Activated T-cell treated with anti-CD3 and anti-CD28 coated beads for 1 hour (primary cell): ENCODE results near the gene RPRD1B.

Experiments used
- DNase-seq: peaks from one replicate; pipeline ENCODE4 v3.0.0-alpha.2; 2020; ENCODE audit warnings: low read depth

RPRD1B gene

GRCh38 chr20:38040276-38040675 lies 6.7 kb downstream of the RPRD1B start:
- no peak for DNase-seq

DNA sequence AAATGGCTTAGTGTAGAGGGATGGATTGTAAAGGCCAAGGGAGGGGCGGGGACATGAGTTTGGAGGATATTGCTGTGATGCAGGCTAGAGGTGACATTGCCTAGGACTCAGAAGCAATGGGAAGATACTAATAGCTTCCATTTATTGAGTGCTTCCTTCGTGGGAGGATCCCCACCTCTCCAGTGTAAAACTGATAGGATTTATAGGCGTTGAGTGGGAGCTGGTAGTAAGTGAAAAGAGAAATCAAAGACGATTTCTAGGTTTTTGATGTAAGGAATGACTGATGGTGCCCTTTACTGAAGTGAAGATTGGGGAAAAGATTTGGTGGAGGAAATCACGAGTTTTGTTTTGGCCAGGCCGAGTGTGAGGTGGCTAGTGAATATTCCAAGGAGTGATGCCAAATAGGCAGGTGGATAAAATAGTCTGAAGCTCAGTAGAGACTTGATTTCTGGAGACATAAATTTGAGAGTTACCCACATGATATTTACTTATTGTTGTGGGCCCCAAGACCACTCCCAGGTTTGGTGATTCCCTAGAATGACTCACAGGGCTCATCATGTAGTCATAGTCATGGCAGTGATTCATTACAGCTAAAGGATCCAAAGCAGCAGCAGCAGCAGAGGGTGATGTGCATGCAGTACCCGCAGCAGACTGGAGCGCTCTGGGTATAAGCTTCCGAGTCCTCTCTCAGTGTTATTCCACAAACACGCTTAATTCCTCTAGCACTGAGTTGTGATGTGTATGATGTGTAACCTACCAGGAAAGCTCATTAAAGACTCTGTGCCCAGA lies 10.2 kb downstream of the RPRD1B start:
- DNase-seq, result no peak

GRCh38 chr20:38044685-38045084 lies 11.1 kb downstream of the RPRD1B start:
- no peak for DNase-seq

DNA sequence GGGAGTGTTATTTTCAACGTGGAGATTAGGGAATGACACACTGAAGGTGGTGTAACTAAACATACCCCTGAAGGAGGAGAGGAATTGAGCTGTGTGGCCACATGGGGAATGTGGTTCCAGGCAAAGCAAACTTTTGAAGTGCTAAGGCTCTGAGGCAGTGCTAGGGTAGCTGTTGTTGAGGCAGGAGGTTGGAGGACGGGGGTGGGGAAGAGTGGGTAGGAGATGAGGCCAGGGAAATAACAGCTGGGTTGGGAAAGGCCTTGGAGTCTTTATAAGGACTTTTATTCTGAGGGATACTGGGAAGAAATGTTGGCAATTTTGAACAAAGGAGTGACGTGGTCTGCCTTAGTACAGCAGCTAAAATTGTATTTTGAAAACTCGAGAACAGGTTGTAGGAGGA lies 13.0 kb downstream of the RPRD1B start:
- DNase-seq, result no peak

DNA sequence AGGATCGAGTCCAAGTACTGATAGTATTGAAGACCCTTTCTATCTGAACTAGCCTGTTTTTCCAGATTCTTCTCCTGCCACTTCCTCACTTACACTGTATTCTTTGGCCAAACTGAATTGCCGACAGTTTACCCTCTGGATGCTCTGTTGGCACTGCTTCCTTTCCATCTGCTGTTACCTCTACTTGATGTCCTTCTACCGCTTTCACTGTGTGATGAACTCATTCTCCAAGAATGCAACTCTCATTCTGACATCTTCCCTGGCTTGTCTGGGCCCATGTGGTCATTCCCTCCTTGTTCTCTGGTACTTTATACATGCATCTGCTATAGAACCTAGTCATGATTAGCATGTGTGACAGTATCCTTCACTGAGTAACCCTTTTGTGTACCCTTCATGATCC lies 16.3 kb downstream of the RPRD1B start:
- DNase-seq, result no peak

- no peak for DNase-seq
Measured at GRCh38 chr20:38050686-38051085, 17.1 kb downstream of the RPRD1B start.

DNA sequence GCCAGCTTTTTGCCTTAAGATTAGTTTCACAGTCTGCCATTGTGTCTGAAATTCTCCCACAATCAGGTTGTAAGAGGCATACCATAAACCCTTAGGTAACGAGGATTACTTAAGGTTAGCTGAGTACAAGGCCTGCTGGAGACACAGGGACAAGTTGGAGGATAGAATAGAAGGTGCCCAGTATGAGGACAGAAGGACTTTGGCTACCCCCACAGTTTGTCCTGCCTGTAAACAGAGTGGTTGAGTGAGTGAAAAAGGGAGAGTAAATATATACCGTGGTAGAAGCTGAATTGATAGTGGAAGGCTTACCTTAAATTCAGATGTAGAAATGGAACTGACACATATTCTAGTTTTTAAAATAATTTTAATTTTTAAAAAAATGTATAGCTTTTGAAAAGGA lies 19.3 kb downstream of the RPRD1B start:
- no peak for DNase-seq

- DNase-seq, result no peak
Measured at GRCh38 chr20:38054647-38055046, 21.1 kb downstream of the RPRD1B start.

GRCh38 chr20:38055294-38055693 lies 21.7 kb downstream of the RPRD1B start:
- no peak for DNase-seq

GRCh38 chr20:38055848-38056247 lies 22.3 kb downstream of the RPRD1B start:
- no peak for DNase-seq

DNA sequence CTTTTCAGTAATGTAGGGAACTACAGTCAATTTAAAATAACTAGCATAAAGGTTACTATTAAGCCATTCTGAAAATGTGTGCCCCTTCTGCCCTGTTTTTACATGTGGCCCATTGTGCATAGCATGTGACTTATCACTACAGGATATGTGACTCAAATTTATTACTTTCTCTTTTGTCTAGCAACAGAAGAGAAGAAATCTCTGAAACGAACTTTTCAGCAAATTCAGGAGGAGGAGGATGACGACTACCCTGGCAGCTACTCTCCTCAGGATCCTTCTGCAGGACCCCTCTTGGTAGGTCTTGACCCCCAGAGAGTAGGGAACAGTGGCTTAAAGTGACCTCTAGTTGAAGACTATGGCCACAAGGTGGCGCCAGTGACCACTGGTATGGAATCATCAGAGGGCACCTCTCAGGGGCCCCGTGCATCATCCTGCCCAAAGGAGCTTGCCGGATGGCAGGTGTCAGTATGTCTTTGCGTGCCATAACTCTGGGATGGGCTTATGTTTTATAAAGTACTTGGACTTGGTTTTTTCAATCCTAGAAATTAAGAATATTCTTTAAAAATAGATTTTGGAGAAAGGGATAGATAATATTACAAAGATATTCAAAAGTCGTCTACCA lies 23.9 kb downstream of the RPRD1B start:
- DNase-seq, result peak; percentile 77

DNA sequence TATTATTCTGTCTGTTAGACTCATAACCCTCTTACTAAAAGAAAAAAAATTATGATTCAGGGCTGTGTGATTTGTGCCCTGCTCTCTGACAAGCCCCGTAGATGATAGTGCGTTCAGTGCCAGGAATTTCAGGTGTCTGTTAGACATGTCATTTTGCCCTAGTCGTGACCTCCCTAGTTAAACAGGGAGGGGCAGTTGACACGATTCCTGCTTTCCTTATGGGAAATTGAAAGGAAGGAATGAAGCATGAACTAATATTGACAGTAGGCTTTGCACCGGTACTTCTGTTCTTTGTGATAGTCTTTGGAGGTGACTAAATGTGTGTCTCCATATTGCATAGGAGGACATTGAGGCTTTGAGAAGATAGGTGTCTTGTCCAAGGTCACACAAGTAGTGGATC lies 26.3 kb downstream of the RPRD1B start:
- DNase-seq, result no peak

- no peak for DNase-seq
Measured at GRCh38 chr20:38060536-38060935, 27.0 kb downstream of the RPRD1B start.

DNA sequence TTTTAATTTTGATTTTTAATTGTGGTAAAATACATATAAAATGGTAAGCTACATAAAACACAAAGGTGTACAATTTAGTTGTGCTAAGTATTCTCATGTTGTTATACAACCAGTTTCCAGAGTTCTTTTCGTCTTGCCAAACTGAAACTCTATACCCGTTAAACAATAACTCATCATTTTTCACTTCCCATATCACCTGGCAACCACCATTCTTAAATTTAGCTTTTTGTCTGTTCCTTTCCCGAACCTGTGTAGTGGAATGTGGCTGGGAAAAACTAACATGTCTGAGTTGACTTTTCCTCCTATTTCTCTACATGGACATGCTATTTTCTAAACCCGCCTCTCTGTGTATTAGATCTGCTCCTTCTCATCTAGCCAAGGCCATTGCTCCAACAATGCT lies 27.6 kb downstream of the RPRD1B start:
- no peak for DNase-seq

- DNase-seq, result no peak
Measured at GRCh38 chr20:38062890-38063289, 29.3 kb downstream of the RPRD1B start.

GRCh38 chr20:38063911-38064530 lies 30.5 kb downstream of the RPRD1B start:
- no peak for DNase-seq

GRCh38 chr20:38065764-38066375 lies 32.3 kb downstream of the RPRD1B start:
- DNase-seq, result no peak

GRCh38 chr20:38066969-38067716 lies 33.6 kb downstream of the RPRD1B start:
- no peak for DNase-seq

- DNase-seq, result no peak
Measured at GRCh38 chr20:38067717-38068365, 34.3 kb downstream of the RPRD1B start.

DNA sequence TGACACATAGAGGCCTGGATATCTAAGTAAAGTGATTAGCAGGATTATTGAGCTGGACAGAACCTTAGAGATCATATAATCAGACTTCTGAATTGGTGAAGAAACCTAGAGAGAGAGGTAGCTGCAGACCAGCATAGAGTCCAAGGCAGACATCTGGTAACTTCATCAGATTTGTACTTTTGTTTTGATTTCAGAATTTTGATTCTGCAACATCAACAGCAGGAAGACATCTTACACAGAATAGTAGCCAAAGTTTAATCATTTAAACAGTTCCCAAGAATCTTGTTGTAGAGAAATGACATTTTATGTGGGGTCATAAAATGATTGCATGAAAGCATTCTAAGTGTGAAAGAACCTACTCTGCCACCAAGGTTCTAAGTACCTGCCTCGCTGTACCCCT lies 39.4 kb downstream of the RPRD1B start:
- DNase-seq, result no peak

- DNase-seq, result no peak
Measured at GRCh38 chr20:38073307-38074071, 39.9 kb downstream of the RPRD1B start.
